ES-I3 (cell line): ENCODE results near the gene RAB27A.
A peak's percentile ranks its signal among the peaks of the same experiment; 100 is the strongest.

Source experiments
- H3K36me3 ChIP-seq: 2 replicates; pipeline ENCODE4 v1.6.1; 2013; ENCODE audit warnings: mild to moderate bottlenecking, low read length, control low read depth, moderate library complexity; ENCODE audit not compliant: insufficient read depth
- H3K4me1 ChIP-seq: 2 replicates; pipeline ENCODE4 v1.6.1; 2013; ENCODE audit warnings: mild to moderate bottlenecking, control low read depth, low read length; ENCODE audit not compliant: insufficient read depth
- H3K9ac ChIP-seq: 2 replicates; pipeline ENCODE4 v1.6.1; 2013; ENCODE audit warnings: low read depth, mild to moderate bottlenecking, low read length, moderate library complexity
- H3K9me3 ChIP-seq: 2 replicates; pipeline ENCODE4 v1.6.1; 2013; ENCODE audit warnings: mild to moderate bottlenecking, low read length, moderate library complexity; ENCODE audit not compliant: control insufficient read depth, insufficient read depth

RAB27A gene

DNA sequence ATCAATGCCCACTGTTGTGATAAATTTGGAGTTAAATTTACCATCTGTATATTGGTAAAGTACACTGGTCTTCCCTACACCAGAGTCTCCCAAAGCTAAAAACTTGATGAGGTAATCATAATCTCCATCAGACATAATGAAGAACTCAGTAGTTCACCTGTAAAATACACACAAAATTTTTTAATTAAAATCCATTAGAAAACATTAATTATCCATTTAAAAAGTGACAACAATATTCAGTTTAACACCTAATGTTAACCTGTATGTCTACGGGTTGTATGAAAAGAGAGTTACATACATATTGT, 54.9 kb downstream of the RAB27A start:
- H3K36me3 ChIP-seq = no peaks in the 10 kb centered on the region
- no peaks in the 10 kb centered on the region for H3K4me1 ChIP-seq
- no peak overlapping the region for H3K9ac ChIP-seq
- H3K9me3 ChIP-seq = no peaks in the 10 kb centered on the region

DNA sequence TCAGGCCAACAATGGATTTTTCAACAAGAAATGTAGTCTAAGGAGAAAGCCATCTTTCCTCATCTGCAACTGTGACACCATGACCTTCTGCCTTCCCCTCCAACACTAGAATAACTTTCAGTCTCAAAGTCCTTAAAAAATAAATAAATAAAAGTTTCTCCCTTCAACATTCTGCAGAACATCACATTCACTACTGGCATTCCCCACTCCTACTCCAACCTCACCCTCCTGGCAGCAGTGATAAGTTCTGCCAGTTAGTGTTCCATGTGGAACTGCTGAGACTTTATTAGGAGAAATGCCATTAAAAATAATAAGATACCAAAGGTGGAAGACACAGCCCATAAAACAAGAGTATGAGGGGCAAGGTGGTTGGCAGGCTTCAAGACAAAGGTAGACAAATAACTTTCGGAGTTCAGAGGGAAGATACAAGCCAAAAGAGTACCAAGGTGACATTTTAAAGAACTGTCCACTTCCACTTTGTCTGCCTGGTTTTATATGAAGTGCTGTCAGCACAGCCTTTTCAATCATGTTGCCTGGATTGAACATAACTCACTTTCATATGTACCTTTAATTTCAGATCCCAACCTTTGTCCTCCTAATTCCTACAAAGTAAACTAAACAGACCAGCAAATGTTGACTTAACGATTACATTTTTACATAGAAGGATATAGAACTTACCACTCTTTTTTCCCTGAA, 55.4 kb downstream of the RAB27A start:
- H3K4me1 ChIP-seq = no peaks in the 10 kb centered on the region
- no peaks in the 10 kb centered on the region for H3K36me3 ChIP-seq
- H3K9me3 ChIP-seq = no peaks in the 10 kb centered on the region
- H3K9ac ChIP-seq = no peak overlapping the region

DNA sequence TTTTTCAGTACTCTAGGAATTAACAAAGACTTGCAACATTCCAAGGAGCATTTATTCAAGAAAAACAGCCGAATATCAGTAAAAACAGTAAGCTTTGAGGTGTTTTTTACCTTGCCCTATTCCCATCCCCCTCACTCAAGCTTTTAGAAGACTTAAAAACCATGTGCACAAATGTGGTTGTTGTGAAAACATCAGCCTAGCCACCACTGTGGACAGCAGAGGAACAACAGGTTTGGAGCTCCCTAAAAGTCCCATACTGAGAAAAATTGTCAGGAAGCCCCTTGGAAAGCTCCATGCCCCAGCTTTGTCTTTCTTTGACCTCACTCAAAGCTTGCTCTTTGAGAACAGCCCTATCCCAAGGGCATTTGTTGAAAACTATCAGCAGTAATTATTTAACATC, 58.2 kb downstream of the RAB27A start:
- Histone ChIP-seq H3K9ac (no peak overlapping the region), H3K36me3 (no peaks in the 10 kb centered on the region), H3K9me3 (no peaks in the 10 kb centered on the region), H3K4me1 (no peaks in the 10 kb centered on the region)

DNA sequence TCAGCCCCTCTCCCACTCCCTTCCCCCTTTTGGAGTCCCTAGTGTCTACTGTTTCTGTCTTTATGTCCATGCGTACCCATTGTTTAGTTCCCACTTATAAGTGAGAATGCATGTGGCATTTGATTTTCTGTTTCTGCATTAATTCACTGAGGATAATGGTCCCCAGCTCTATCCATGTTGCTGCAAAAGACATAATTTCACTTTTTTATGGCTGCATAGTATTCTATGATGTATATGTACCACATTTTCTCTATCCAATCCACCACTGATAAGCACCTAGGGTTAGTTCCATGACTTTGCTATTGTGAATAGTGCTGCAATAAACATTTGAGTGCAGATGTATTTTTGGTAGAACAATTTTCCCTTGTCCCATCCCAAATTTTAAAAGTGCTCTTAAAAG, 58.7 kb downstream of the RAB27A start:
- H3K4me1 ChIP-seq = no peaks in the 10 kb centered on the region; the same call in 1 of the 2 replicates
- no peaks in the 10 kb centered on the region for H3K9me3 ChIP-seq
- no peak overlapping the region for H3K9ac ChIP-seq
- H3K36me3 ChIP-seq = no peaks in the 10 kb centered on the region

DNA sequence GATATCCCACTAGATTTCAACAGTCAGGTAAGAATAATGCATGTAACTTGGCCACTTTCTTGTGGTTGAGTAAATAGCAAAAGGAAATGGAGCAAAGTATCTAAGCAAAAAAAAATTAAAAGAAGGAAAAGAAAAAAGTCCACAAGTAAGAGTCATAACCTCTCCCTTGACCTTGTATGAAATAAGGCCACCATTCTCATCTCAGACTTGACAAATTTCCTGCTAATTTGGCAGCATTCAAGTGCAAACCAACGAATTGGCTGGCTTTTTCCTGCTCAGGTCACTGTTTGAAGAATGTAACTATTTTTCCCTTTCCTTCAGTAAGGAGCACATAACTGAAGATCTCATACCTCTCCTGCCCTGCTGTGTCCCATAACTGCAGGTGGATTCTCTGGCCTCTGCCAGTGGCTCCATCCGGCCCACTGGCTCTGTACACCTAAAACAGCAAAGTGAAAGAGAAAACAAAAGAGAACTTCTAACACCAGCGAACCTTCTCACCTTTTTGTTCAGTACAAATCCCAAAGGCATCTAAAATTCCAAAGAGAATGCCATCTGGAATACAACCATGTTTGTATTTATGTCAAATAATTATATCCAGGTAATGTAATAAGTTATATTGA, 59.5 kb downstream of the RAB27A start:
- H3K36me3 ChIP-seq = no peaks in the 10 kb centered on the region
- no peaks in the 10 kb centered on the region for H3K9me3 ChIP-seq
- no peak overlapping the region for H3K9ac ChIP-seq
- H3K4me1 ChIP-seq = no peaks in the 10 kb centered on the region; the same call in 1 of the 2 replicates

DNA sequence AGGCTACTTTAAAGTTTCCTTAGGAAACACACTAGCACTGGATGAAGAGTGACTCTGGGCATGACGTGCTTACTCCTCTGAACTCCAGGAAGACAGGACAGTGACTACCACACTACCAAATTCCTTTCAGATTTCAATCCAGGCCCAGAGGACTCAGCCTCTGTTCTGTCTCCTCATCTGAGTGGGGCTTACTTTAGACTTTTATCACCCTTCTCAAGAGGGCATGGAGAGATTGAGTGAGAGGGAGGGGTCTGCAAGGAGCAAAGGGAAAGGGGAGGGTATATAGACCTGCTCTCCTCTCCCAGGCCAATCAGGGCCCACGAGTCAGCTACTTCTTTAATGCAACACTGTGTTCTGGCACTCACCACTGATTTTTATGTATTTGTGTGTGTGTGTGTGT, 63.5 kb downstream of the RAB27A start:
- peaks cover 18% of the 10 kb centered on the region for H3K4me1 ChIP-seq
- H3K36me3 ChIP-seq = no peaks in the 10 kb centered on the region

DNA sequence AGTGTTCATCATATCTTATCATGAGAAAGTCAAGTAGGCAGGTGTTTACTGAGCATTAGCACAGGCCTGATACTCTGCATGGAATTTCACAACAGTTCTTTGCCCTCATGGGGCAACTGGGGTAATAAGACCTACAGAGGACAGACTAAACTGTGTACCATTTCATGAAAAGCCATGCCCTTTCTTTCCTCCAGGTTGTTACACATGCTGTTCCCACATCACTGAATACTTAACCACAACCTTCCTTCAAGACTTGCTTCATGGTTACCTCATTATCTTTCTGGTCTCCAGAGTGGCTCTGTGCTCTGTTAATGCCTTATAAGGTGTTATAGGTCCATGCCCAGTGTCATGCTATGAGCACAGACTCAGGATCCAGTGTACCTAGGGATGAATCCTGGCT, 64.7 kb downstream of the RAB27A start:
- Histone ChIP-seq H3K4me1 (peaks cover 26% of the 10 kb centered on the region), H3K36me3 (no peaks in the 10 kb centered on the region), H3K9me3 (no peaks in the 10 kb centered on the region), H3K9ac (no peak overlapping the region)

More for the DNA sequence above, 63.5 kb downstream of the RAB27A start:
- Histone ChIP-seq H3K9ac (no peak overlapping the region), H3K9me3 (no peaks in the 10 kb centered on the region)

DNA sequence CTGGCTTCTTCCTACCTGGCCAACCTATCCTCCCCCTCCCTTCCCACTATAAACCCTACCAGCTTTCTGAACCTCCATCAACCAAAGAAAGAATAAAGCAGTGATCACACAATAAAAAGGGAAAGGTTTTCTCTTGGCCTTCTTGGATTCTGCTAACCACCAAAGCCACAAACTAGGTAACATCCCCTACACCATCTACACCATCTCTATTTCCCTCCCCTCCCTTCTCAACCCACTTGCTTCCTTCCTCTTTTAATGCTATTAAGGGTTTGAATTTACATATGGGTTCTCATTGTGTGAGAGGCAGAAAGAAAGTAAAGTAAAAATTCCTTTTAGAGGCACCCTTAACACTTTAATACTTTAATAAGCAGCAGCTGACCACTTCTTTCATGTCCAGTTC, 67.0 kb downstream of the RAB27A start:
- Histone ChIP-seq H3K36me3 (no peaks in the 10 kb centered on the region), H3K9ac (no peak overlapping the region), H3K9me3 (no peaks in the 10 kb centered on the region), H3K4me1 (peaks cover 26% of the 10 kb centered on the region)

DNA sequence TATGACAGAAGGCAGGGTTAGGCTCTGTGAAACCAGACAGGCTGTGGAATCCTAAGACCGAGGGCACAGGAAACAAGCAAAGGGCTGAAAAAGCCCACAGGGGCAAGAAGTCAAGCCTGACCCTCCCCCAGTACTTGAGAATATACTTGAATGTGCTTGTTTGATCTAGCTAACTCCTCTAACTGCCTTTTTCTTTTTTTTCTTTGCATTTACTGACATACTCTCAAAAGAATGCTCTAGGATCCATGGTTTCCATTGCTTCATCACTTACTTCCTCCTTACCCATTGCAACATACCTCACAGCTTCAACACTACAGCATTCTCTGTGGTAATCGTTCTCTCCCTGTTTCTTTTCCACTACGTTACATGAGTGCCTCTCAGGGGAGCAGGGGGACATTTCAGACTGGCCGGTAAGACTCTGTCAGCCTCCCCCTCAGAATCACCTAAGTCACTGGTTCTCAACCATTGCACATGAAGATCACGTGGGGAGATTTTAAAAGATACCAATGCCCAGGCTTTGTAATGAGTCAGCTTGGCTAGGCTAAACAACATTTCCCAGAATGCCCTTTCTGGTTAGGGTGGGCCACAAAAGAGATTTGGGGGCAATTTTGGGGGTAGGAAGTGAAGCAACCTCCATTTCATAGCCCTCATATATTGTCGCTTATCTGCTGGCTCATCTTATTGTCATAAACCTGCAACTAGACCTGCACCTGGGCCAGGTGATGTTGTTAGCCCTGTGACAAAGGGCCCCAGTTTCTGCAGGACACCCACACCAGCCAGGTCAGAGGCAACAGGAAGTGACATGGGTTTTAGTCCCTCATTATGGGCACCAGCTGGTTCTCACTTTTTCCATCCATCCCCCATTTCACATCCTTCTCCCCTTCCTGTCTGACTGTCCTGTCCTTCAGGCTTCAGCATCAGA, 68.3 kb downstream of the RAB27A start:
- H3K9me3 ChIP-seq = no peaks in the 10 kb centered on the region
- no peaks in the 10 kb centered on the region for H3K36me3 ChIP-seq
- H3K9ac ChIP-seq = no peak overlapping the region
- peaks cover 26% of the 10 kb centered on the region for H3K4me1 ChIP-seq

DNA sequence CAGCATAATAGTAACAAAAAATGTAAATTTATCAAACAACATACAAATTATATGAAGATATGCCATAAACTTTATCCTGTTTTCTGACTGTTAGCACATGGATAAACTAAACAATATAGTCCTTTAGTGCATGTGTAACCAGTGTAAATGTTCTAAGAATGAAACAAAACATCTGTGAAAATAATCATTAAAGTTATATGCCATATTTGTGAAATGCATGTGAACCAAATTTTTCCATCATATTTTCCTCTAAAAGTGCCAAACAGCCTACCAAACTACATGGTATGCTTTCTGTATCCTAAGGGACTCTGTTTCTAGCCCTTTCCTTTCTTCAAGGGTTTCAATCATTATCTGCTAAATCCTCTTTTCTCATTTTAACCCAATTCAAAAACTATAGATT, 69.0 kb downstream of the RAB27A start:
- Histone ChIP-seq H3K36me3 (no peaks in the 10 kb centered on the region), H3K9ac (no peak overlapping the region), H3K9me3 (no peaks in the 10 kb centered on the region), H3K4me1 (peaks cover 26% of the 10 kb centered on the region)

DNA sequence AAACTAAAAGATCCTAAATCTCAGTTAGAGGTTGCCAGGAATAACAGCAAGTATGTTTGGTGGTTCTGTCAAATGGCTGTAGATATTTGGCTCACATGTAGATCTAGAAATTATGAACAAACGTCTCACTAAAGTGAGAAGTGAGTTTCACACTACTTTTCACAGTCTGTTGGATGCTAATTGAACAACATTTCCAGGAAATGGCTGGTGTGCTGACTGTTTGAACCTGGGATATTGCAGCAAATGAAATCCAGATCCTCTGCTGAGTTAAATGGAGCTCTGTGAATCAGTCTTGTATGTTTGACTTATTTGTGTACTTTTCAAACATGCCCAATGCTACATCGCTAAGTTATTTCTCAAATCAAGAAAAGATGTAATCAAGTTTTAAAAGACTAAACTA, 71.6 kb downstream of the RAB27A start:
- H3K9ac ChIP-seq = no peak overlapping the region
- H3K9me3 ChIP-seq = no peaks in the 10 kb centered on the region
- no peaks in the 10 kb centered on the region for H3K36me3 ChIP-seq
- peaks cover 26% of the 10 kb centered on the region for H3K4me1 ChIP-seq

DNA sequence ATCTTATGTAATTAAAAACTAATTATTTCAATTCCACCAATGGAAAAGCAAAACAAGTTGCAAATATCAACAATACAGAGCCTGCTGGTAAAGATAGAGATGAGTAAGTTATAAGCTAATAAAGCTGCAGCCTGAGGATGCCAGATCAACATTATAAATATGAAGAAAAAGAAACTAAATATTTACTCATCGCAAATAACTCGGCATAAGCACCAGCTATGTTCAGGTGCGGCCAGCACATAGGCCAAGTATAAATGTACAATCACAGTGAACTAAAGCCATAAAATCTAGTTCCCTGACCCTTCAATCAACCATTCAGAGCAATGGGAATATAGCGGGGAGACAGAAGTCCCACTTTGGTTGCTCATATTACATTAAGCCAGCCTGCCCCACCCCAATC, 85.1 kb downstream of the RAB27A start:
- H3K9ac ChIP-seq = no peak overlapping the region
- no peaks in the 10 kb centered on the region for H3K36me3 ChIP-seq
- no peaks in the 10 kb centered on the region; the same call in 1 of the 2 replicates for H3K9me3 ChIP-seq
- H3K4me1 ChIP-seq = no peaks in the 10 kb centered on the region

DNA sequence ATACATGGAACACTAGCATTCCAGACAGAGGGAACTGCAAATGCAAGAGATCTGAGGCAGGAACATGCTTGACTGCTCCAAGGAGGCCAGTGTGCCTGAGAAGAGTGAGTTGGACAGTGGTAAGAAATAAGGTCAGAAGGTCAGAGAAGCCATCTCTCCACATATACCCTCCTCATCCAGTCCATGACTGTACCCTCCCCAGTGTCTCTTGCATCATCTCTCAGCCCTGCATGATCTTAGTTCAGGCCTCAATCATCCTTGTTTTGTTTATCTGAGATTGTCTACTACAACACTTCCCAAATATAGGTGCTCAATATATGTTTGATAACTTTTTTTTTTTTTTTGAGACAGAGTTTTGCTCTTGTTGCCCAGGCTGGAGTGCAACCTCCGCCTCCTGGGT, 87.4 kb downstream of the RAB27A start:
- Histone ChIP-seq H3K9me3 (no peaks in the 10 kb centered on the region; the same call in 1 of the 2 replicates), H3K9ac (no peak overlapping the region), H3K4me1 (no peaks in the 10 kb centered on the region), H3K36me3 (no peaks in the 10 kb centered on the region)

DNA sequence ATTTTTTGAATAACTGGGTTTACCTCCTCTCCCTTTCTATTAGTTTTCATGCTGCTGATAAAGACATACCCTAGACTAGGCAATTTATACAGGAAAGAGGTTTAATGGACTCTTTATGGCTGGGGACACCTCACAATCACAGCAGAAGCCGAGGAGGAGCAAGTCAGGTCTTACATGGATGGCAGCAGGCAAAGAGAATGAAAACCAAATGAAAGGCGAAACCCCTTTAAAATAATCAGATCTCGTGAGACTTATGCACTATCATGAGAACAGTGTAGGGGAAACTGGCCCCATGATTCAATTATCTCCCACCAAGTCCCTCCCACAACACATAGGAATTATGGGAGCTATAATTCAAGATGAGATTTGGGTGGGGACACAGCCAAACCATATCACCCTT, 90.9 kb downstream of the RAB27A start:
- no peaks in the 10 kb centered on the region for H3K4me1 ChIP-seq
- H3K9me3 ChIP-seq = no peaks in the 10 kb centered on the region; the same call in 1 of the 2 replicates
- H3K9ac ChIP-seq = no peak overlapping the region
- no peaks in the 10 kb centered on the region for H3K36me3 ChIP-seq

DNA sequence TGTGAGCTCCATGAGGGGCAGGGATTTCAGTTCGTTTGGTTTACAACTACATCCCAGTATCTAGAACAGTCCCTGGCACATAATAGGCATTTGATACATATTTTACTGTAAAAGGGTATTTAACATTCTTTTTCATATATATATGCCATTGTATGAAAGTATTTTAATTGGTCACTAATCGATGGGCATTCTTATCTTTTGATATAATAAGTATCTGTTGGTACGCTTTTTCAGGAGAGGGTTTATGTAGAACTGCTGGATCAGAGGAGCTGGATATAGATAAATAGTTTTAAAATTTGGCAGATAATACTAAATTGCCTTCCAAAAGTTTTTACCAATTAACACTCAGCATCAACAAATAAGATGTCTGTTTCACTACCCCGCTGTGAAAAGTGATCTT, 91.9 kb downstream of the RAB27A start:
- H3K4me1 ChIP-seq = no peaks in the 10 kb centered on the region
- peak overlapping the region; percentile 87 for H3K9ac ChIP-seq
- no peaks in the 10 kb centered on the region for H3K36me3 ChIP-seq
- no peaks in the 10 kb centered on the region; the same call in 1 of the 2 replicates for H3K9me3 ChIP-seq
